Ishikawa (cell line): ENCODE measurements around the gene SH3BP2.

Experiments
- CEBPB ChIP-seq: IDR thresholded peaks from 2 replicates; pipeline ENCODE4 v1.6.1; 2012
- EP300 ChIP-seq: IDR thresholded peaks from 2 replicates; pipeline ENCODE4 v1.6.1; 2012; ENCODE audit warnings: borderline replicate concordance
- FOXM1 ChIP-seq: IDR thresholded peaks from 2 replicates; pipeline ENCODE4 v1.6.1; 2012; ENCODE audit warnings: low read depth, borderline replicate concordance
- MAX ChIP-seq: IDR thresholded peaks from 2 replicates; pipeline ENCODE4 v1.6.1; 2012
- RAD21 ChIP-seq: IDR thresholded peaks from 2 replicates; pipeline ENCODE4 v1.6.1; 2012; ENCODE audit warnings: low read depth
- TAF1 ChIP-seq: IDR thresholded peaks from 2 replicates; pipeline ENCODE4 v1.6.1; 2012; ENCODE audit warnings: low read depth, mild to moderate bottlenecking
- TCF12 ChIP-seq: IDR thresholded peaks from 2 replicates; pipeline ENCODE4 v1.6.1; 2012; ENCODE audit warnings: low read depth
- YY1 ChIP-seq: IDR thresholded peaks from 2 replicates; pipeline ENCODE4 v1.6.1; 2012; ENCODE audit warnings: low read depth
- ZBTB7A ChIP-seq: IDR thresholded peaks from 2 replicates; pipeline ENCODE4 v1.6.1; 2012; ENCODE audit warnings: low read depth

DNA sequence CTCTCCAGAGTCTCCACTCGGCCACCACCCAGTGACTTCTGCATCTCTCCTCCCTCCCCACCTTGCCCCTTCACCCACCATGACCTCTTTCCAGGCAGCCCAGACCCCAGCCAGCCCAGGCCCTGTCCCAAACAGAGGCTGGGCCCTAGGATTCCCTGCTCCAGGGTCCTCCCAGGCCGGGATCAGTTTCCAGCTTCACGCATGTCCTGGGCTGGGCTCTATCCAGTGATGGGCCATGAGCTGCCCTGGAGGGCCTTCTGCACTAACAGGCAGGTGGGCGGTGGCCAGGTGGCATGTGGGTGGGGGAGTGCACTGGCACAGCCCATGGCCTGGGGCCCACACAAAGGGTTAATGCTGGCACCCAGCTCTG lies 30.4 kb downstream of the SH3BP2 start:
- no peak for TF ChIP-seq ZBTB7A
- no peak for TF ChIP-seq TAF1
- no peak for TF ChIP-seq EP300
- TF ChIP-seq FOXM1, result no peak
- no peak for TF ChIP-seq MAX
- no peak for TF ChIP-seq RAD21
- no peak for TF ChIP-seq TCF12
- TF ChIP-seq YY1, result no peak
- TF ChIP-seq CEBPB, result no peak
